Stimulated activated CD8-positive, alpha-beta memory T cell treated with anti-CD3 and anti-CD28 coated beads, Interleukin-12 subunit alpha, Interleukin-12 subunit beta, amount 100 ng/mL, for 1 hour (primary cell): ENCODE data around the gene MALRD1.

ENCODE experiments used
- DNase-seq: peaks from one replicate; pipeline ENCODE4 v3.0.0-alpha.2; 2020; ENCODE audit warnings: low read depth

Gene MALRD1

DNA sequence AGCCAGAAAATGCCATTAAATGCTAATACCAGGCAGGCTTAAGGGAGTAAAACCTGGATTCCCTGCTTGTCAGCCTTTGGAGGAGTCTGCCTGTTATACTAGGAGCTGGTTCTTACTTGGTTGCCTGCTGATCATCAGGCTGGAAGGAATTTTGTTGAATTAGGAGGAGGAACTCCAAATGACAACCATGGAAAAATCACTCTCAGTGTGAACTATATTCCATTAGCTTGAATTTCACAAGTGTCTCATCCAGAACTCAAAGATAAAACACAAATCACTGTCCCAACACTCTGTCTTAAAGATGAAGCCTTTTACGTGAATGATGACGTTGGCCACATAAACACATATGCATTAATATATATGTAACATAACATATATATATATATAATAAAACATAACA lies 528.8 kb downstream of the MALRD1 start:
- no peak for DNase-seq

DNA sequence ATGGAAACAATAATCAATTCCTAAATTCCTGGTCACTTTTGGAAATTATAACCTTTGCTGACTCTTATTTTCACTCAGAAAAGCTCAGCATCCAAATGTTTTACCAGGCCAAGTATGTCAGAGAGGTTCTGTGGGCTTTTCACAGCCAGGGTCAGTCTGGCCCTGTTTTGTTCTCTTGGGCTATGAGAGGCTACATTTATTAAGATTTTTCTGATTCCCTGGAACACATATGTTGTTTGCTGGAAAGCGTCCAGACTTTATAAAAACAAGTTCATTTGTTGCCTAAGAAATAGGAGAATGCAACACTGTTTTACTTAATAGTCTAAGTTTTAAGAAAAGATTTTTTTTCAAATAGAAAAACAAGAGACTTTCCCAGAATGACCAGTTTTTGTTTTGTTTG lies 529.2 kb downstream of the MALRD1 start:
- no peak for DNase-seq

DNA sequence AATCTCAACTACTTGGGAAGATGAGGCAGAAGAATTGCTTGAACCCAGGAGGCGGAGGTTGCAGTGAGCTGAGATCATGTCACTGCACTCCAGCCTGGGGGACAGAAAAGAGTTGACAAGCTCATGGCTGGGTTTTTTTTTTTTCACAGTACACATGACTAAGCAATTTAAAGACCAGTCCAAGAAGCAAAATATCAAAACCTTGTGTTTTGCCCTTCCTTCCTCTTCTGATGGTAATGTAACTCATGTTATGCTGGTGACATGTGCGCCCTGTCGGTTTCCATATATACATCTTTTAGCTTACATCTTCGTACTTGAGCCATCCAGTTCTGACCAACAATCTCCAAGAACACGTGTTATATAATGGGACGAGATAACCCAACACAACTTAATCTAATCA lies 530.0 kb downstream of the MALRD1 start:
- DNase-seq = no peak

DNA sequence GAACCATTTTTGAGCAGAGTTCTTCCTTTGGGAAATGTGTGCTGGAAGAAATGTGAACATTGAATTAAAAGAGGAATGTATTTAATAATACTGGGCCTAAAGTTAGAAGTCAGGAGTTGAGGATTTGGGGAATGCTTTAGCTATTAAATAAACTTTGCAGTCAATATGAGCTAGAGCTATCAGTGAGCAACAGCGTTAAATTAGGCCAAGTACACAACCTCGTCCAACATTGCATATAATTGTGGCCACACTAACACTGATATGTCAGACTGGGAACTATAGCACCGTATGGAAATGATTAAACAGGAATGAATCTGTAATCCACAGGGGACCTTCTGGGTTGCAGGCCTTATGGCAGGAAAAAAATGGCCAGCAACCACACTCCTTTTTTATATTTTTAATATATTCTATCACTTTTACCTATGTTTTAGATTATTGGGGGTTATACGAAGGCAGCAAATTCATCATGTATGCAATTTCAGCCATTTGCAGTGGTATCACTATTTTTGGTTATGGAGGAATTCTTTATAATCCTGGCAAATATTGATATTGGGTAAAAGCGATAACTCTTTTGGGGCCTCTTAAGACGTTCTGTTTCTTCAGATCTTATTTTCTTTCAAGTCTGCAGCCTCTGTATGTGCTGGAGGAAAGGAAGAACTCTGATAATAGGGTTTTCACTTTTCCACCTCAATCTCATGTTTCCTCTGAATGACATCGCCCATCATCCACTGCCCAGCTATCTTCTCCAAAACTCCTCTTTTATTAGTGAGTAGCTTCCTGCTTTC lies 531.4 kb downstream of the MALRD1 start:
- DNase-seq = no peak

DNA sequence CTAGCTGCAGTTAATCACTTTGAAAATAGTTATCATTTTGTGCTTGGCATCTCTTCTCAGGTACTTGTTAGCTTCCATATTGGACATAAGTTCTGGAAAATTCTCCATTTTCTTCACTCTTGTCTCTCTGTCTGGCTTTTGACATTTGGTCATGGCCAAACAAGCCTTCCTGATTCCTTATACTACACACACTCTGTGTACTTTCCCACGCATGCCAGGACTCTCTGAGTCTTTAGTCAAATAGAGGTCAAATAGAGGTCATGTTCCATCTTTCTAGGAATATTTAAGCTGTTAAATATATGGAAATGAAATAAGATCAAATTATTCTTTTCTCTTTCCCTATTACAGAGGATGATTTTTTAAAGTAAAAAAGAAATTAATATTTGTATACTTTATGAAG lies 532.1 kb downstream of the MALRD1 start:
- no peak for DNase-seq

DNA sequence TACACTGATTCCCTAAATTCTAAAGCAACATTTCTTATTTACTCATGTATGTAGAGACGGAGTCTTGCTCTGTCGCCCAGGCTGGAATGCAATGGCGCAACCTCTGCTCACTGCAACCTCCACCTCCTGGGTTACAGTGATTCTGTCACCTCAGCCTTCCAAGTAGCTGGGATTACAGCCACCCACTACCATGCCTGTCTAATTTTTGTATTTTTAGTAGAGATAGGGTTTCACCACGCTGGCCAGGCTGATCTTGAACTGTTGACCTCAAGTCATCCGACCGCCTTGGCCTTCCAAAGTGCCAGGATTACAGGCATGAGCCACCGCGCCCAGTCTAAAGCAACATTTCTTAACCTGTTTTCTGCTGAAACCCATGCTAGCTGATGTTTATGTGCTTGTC lies 540.0 kb downstream of the MALRD1 start:
- DNase-seq = no peak

DNA sequence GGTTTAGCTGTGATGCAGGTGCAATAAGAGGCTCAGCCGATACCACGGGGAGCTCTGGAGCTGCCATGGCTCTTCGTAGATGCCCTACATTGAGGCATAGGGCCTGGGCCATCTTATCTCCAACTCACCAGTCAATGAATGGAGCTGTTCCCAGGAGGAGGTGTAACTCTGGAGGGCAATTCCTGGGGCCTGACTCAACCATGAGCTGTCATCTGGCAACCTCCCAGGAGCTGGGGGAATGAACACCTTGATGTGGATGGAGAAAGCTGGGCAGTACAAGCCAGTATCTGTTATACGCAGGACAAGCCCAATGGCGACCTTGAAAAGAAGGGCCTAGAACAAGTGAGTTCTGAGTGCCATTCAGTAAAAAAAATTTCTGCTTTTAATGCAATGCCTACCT lies 543.7 kb downstream of the MALRD1 start:
- DNase-seq = no peak

DNA sequence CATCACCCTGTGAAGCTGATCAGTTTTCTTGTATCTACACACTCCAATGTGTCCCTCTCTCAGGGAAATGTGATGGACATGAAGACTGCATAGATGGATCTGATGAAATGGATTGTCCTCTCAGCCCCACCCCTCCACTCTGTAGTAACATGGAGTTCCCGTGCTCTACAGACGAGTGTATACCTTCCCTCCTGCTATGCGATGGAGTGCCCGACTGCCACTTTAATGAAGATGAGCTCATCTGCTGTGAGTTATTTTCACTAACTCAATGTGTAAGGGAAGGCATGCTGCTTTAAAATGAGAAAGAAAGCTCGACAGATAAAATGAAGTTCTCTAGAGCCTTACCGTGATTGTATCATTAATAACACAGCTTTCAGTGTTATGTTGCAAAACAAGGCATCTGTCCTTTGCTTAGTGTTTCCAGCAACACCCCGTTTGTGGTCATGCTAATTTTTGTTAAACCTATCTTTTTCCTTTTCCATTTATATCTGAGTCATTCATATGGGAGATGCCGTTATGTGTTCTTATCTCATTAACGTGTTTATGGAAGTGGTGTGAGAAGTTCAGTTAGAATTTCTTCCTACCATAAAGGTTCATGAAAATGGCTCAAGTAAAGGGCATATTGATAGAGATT lies 546.7 kb downstream of the MALRD1 start:
- no peak for DNase-seq

DNA sequence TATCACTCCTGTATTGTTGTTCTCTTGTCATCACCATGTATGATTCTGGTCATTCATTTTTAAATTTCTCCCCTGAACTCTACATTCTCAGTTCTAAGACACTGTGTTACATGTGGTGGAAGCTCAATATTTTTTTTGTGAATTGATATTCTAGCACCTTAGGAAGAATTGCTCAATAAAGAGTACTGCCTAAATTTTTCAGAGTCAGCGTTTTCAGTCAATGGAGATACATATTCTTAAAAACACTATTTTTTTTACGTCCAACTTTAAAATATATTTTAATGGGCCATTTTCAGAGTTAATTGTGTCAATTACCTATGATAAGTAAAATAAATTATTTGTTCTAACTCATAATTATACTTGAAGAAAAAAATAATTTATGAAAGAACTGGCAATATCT lies 557.2 kb downstream of the MALRD1 start:
- no peak for DNase-seq

DNA sequence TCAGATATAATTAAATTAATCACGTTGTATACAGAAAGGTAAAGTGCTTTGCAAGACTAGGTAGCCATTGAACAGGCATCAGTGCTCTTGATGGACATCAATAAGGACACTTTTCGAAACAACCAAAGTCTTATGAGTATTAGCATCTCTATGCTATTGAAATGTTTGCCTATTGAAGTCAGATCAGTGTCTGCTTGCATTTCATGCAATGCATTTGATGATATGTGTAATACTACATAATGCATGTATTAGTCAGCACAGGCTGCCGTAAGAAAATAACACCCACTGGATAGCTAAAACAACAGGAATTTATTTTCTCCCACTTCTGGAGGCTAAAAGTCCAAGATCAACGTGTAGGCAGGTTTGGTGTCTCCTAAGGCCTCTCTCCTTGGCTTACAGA lies 558.4 kb downstream of the MALRD1 start:
- DNase-seq = no peak

DNA sequence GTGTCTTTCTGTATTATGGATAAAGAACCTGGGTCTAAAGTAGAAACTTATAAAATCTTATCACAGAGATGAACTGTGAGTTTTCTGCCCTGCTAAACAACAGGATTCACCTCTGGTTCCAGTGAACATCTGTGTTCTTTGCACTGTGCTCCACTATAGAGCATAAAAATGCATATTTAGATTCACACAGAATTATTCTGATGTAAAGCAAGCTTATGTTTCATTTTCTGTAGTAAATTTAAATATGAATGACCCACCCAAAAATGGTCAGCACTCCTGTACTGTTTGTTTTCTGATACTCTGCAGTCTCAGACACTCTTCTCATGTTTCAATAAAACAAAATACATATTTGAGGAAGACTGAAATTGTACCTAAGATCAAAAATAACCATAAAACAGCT lies 563.2 kb downstream of the MALRD1 start:
- DNase-seq = no peak

DNA sequence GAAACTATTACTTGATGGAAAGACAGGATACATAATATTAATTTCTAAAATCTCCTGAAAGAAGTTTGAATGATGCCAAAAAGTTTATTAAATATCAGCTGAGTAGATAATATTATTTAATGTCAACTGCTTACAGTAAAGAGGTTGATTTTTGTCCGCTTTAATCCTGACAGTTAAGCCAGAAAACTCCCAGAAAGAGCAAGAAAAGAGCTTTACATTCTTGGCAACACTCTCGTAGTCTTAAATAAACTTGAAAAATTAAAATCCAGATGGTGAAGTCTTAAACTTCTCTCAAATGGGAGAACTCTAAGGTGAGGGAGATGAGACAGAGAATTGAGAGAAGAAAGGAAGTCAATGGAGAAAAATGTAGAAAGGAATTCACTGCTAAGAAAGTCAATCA lies 568.4 kb downstream of the MALRD1 start:
- no peak for DNase-seq

DNA sequence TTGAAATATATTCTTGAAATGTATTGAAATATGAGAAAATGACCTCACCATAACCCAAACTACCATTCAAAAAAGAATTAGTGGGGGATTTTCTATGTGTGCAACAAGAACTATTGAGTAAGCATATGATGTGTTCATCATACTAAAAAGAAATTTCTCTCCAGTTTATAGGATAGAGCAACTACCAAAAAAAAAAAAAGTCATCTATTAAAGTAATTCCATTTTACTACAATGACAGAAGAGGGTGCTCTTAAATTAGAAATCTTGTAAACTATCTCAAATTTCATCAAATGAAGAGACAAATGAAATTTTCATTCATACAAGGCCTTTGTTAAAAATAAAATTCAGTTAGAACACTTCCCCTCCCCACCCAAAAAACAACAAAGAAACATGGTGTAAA lies 572.2 kb downstream of the MALRD1 start:
- DNase-seq = no peak

DNA sequence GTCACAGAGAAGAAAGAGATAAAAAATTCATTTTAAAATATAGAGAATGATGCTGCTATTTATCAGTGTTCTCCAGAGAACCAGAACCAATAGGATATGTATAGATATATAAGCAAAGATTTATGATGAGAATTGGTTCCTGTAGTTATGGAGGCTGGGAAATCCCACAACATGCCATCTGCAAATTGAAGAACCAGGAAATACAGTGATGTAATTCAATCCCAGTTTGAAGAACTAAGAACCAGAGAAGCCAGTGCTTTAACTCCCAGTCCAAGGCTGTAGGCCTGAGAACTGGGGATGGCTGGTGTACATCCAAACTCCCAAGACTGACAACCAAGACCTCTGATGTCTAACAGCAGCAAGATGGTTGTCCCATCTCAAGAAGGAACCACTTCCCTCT lies 574.7 kb downstream of the MALRD1 start:
- DNase-seq = no peak

DNA sequence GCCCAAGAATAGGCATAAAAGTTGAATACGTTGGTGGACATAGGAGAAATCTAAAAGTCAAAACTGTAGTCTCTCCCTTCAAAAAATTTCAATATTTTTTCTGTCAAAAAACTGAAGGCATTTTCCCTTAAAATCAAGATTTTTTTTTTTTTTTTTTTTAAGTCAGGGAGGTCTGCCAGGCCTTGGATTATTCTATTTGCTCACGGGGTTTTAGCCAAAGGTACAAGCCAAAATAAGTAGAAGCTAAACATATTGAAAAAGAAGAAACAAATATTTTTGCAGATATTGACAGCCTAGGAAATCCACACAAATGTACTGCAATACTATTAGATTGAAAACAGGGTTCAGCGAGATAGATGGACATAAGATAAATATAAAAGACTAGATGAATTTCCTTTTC lies 577.6 kb downstream of the MALRD1 start:
- no peak for DNase-seq

DNA sequence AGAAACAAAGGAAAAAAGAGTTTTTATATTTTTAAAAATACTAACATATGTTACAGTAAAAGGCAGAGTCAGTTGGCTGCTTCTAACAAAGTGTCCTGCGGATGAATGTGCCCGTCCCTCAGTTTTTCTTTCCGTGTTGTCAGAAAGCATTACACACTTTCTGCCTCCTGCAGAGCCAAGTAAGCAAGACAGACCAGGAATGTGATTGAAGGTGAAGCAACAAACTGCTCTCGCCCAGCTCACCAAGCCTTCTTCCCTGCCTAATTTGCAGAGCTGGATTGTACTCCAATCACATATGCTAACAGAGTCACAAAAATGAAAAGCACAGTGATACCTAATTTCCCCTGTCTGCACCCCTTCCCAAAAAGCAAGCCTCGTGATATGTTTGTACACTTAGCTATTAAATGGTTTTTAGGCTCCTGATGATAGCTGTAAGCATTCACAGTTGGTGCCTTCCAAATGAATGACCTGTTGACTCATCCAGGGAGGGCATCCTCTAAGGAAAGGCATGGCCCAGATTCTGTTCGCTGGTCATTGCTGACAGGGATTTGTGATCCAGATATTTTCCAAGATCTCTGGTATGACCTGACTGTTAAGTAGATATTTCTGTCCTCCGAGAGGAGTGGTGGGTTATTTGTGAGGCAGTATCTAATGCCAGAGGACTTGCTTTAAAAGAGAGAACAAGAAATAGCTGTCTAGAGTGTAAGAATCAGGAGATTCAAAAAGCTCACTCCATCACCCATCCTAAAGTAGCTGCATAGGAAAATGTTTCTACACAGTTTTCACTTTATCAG lies 580.4 kb downstream of the MALRD1 start:
- DNase-seq = no peak

DNA sequence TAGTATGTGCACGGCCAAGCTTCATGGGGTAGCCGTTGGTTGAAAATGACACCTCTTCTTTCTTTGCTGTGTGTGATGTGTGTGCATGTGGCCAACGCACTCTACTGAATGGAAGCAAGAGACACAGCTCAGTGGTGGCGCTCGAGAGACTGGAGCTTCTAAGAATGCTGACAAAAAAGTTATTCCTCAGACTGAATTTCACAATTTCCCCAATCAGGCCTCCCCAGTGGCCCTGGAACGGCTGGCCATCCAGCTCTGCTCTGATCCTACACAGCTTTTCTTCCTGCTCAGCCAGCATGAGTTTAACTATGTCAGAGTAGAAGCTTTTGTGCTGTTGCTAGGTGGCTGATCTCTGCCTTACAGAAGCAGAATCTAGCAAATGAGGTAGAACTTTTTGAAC lies 581.0 kb downstream of the MALRD1 start:
- no peak for DNase-seq

DNA sequence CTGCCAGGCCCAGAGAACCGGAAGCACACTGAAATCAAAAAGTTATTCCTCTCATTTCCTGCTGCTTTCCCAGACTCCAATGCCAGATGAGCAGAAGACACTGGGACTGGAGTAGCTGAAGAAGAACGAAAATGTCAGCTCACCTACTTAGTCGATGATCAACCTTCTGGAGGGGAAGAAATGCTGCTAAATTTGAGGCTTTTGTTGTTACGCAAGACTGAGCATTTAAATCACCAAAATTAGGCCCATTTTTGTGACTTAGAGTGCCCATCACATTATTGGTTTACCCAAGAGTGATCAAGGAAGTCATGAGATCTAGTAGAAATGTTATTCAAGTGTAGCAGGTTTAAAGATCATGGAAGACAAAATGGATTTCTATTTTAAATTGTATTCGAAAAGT lies 585.6 kb downstream of the MALRD1 start:
- no peak for DNase-seq

DNA sequence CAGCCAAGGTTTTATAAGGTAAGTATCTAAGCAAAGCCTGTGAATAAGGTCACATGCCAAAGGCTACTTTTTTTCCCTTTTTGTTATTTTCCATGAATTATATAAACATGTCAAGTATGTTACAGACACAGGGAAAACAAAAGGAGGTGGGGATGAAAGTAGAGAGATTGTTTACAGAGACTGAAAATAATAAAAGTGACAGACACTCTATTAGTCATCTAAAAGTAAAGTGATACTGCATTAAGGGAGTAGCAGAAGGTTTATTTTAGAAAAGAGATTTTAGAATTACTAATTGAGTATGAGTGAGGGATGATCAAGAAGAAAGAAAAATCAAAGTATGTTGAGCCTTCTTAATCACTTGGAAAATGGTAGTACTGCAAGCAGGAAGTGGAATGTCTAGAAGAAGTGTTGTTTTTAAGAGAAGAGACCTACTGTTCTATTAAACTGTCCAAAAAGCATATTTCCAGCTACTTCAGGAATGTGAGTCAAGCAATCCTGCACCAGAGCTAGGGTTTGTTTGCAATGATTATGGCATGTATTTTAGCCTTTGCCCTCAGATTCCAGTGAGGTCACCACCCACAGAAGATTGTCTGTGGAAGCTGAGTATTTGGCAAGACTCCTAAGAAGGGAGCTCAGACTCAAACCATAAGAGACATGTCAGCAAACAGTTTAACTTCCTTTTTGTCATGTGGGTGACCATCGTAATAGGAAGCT lies 589.7 kb downstream of the MALRD1 start:
- DNase-seq = no peak

DNA sequence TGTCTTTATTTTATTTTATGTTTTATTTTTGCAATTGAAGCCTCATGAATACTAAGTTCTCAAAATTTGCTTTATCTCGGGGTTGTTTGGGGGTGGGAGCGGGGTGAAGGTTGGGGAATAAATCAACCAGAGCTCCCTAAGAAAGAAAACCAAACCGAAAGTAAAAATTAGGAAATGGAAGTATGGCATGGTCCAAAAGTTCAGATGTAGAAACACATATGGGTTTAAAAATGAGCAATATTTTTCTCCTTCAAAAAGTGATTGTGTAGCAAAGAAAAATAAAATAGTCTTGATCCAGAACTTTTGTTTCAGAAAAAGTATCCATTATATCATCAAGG lies 590.3 kb downstream of the MALRD1 start:
- no peak for DNase-seq

DNA sequence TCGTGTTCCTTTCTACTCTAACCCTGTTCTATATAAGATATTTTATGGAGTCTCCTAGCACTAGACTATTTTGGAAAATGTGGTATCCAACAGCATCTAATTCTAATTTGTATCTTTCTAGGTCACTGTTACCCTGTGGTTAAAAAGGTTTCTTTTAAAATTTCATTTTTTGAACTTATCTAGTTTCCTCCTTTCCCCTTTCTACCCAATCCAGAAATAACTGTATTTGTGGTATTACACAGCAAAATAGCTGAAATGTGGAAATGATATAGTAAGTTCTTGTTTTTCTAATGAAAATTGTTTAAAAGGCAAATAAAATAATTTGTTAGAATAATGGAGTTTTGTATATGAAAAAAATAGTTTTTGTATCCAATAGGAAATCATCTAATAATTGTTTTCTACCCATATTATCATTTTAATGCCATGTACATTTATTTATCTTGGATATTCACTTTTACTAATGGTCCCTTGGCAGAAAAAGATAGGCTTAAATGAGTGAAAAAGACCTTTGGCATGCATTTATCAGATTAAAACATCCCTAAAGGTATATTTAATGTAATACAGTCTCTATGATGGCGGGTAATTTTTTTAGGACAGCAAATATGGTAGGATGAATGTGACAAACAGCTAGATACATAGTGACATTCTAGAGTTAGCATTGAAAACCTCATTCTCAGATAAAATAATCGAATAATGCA lies 592.1 kb downstream of the MALRD1 start:
- DNase-seq = no peak

DNA sequence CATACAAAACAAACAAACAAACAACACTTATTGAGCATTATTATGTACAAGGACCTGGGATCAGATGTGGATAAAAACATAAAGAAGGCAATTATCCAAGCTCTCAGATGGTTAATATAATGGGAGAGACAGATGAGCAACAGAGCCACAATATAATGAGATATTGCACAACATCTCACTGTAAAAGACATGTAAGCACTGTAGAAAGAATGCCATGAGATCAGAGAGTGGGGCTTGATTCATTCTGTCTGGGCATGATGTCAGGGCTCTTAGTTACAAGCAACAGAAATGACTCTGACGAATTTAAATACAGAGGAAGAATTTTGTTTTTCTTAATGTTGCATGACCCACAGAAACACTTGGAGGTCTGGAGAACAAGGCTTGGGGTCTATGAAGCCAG lies 602.9 kb downstream of the MALRD1 start:
- no peak for DNase-seq
